Measurements from ENCODE around the gene DNAJC18.
A peak's percentile ranks its signal among the peaks of the same experiment; 100 is the strongest.
"Not testable (repeated sequence)": the region's sequence is repeated elsewhere in the genome, so short reads cannot be mapped to it uniquely, and the experiment has no call there.

Gene DNAJC18

GRCh38 chr5:139481580-139482049, 42.3 kb upstream of the DNAJC18 start:
- TF ChIP-seq, protein P1, sequence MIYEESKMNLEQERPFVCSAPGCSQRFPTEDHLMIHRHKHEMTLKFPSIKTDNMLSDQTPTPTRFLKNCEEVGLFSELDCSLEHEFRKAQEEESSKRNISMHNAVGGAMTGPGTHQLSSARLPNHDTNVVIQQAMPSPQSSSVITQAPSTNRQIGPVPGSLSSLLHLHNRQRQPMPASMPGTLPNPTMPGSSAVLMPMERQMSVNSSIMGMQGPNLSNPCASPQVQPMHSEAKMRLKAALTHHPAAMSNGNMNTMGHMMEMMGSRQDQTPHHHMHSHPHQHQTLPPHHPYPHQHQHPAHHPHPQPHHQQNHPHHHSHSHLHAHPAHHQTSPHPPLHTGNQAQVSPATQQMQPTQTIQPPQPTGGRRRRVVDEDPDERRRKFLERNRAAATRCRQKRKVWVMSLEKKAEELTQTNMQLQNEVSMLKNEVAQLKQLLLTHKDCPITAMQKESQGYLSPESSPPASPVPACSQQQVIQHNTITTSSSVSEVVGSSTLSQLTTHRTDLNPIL (CRISPR knock-in tag; IDR thresholded peaks at IDR 0.05; ENCODE audit: low read depth) = no peak
- TF ChIP-seq GLIS3 (CRISPR knock-in tag; IDR thresholded peaks at IDR 0.05) = no peak
- TF ChIP-seq TSHZ2 (CRISPR knock-in tag; IDR thresholded peaks at IDR 0.05) = no peak
- no peak for TF ChIP-seq ISL1 (CRISPR knock-in tag; IDR thresholded peaks at IDR 0.05)
- no peak for TF ChIP-seq PATZ1 (CRISPR knock-in tag; IDR thresholded peaks at IDR 0.05; ENCODE audit: borderline replicate concordance)
- peak; percentile 65 for ATAC-seq

GRCh38 chr5:139481122-139481533, 41.8 kb upstream of the DNAJC18 start:
- peak; percentile 9 for ATAC-seq
- TF ChIP-seq ESRRG (CRISPR knock-in tag; IDR thresholded peaks at IDR 0.05) (no peak), ARNTL (CRISPR knock-in tag; IDR thresholded peaks at IDR 0.05; ENCODE audit: borderline replicate concordance, low read depth) (no peak)
- TF ChIP-seq, protein P2, sequence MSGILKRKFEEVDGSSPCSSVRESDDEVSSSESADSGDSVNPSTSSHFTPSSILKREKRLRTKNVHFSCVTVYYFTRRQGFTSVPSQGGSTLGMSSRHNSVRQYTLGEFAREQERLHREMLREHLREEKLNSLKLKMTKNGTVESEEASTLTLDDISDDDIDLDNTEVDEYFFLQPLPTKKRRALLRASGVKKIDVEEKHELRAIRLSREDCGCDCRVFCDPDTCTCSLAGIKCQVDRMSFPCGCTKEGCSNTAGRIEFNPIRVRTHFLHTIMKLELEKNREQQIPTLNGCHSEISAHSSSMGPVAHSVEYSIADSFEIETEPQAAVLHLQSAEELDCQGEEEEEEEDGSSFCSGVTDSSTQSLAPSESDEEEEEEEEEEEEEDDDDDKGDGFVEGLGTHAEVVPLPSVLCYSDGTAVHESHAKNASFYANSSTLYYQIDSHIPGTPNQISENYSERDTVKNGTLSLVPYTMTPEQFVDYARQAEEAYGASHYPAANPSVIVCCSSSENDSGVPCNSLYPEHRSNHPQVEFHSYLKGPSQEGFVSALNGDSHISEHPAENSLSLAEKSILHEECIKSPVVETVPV (CRISPR knock-in tag; IDR thresholded peaks at IDR 0.05) = no peak

DNA sequence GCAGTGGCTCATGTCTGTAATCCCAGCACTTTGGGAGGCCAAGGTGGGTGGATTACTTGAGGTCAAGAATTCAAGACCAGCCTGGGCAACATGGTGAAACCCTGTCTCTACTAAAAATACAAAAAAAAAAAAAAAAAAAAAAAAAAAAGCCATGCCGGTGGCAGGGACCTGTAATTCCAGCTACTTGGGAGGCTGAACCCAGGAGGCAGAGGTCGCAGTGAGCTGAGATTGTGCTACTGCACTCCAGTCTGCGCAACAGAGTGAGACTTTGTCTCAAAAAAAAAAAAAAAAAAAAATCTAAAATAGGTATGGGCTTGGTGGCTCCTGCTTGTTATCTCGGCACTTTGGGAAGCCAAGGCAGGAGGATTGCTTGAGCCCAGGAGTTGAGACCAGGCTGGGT, 40.4 kb upstream of the DNAJC18 start:
- not testable (repeated sequence) for ATAC-seq

DNA sequence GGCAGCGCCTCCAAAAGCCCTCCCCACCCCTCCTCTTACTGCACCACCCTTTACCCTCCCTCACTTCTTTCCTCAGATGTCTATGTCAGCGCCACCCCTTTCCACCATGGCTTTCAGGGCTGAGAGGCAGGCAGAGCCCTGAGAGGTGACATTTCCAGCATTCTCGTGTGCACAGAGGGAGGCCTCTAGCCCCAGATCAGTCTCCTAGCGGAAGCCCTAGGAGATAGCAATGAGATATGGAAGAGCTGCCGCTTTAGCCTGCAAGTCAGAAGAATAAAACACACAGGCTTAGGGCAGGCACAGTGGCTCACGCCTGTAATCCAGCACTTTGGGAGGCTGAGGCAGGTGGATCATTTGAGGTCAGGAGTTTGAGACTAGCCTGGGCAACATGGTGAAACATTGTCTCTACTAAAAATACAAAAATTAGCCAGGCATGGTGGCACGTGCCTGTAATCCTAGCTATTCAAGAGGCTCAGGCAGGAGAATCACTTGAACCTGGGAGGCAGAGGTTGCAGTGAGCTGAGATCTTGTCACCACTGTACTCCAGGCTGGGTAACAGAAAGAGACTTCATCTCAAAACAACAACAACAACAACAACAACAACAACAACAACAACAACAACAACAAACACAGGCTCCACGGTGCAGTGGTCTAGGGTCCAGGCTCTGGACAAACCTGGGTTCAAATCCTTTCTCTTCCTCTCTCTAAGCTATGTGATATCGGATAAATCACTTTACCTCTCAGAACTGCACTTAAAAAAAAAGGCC, 39.5 kb upstream of the DNAJC18 start:
- ATAC-seq = not testable (repeated sequence)

GRCh38 chr5:139475865-139476617, 36.7 kb upstream of the DNAJC18 start:
- no peak for TF ChIP-seq TOX (CRISPR knock-in tag; IDR thresholded peaks at IDR 0.05; ENCODE audit: borderline replicate concordance)
- TF ChIP-seq RARB (CRISPR knock-in tag; IDR thresholded peaks at IDR 0.05) = no peak
- TF ChIP-seq ZNF565 (CRISPR knock-in tag; conservative IDR thresholded peaks at IDR 0.05; ENCODE audit: low read depth) = no peak
- TF ChIP-seq, protein P2 (CRISPR knock-in tag; IDR thresholded peaks at IDR 0.05) = no peak
- no peak for TF ChIP-seq ISL1 (CRISPR knock-in tag; IDR thresholded peaks at IDR 0.05)
- TF ChIP-seq SNAI2 (CRISPR knock-in tag; IDR thresholded peaks at IDR 0.05) = no peak
- no peak for TF ChIP-seq TSHZ2 (CRISPR knock-in tag; IDR thresholded peaks at IDR 0.05)
- no peak for TF ChIP-seq CSDC2 (CRISPR knock-in tag; IDR thresholded peaks at IDR 0.05)
- no peak for ATAC-seq
